Measurements from ENCODE around the gene RPL4. TPM values are rescaled to one million over a fixed set of nuclear protein-coding genes. Genes with fewer than 3 reads are reported as not detected.
"Not testable (repeated sequence)": the region's sequence is repeated elsewhere in the genome, so short reads cannot be mapped to it uniquely, and the experiment has no call there.

Gene RPL4
- total RNA-seq, 1 donor from 2014 or later = 7,725 TPM

DNA sequence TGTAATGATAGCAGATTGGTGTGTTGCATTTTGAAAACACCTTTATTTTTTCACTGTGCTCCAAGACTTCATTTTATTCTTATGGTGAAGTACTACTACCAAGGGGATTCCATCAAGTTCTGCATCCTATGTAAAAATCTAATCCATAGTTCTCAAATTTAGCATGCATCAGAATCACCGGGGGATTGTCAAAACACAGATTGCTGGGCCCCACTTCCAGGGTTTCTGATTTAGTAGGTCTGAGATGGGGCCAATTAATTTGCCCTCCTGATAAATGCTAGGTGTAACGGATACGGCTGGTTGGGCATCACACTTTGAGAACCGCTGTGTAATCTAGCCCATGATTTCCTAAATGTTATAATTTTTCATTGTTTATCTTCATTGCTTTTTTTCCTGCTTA lies 1.2 kb upstream of the RPL4 start:
- Histone ChIP-seq H3K4me3 (peak overlapping the region; percentile 87), H3K27me3 (no peaks in the 10 kb centered on the region), H3F3A (ENCODE audit: low read depth) (peaks cover 43% of the 10 kb centered on the region), H3K79me2 (ENCODE audit: low read depth) (peaks cover 85% of the 10 kb centered on the region), H3K36me3 (peaks cover 13% of the 10 kb centered on the region), H3K9me3 (ENCODE audit: low read depth) (no peaks in the 10 kb centered on the region), H3K9ac (peak overlapping the region; percentile 96), H3K27ac (no peak overlapping the region), H3K4me2 (peak overlapping the region; percentile 97), H4K20me1 (ENCODE audit: low read depth) (peaks cover 38% of the 10 kb centered on the region), H3K4me1 (peaks cover 17% of the 10 kb centered on the region), H2AFZ (replicated peaks) (peak overlapping the region; percentile 99)
- Mint-ChIP-seq H3K9me3 (no peaks in the 10 kb centered on the region), H3K4me3 (peak overlapping the region; percentile 100), H3K27ac (peak overlapping the region; percentile 57), H3K4me1 (peaks cover 26% of the 10 kb centered on the region), H3K36me3 (peaks cover 17% of the 10 kb centered on the region), H3K27me3 (ENCODE audit: insufficient read depth, low read depth) (peaks cover 2% of the 10 kb centered on the region)
- TF ChIP-seq EZH2phosphoT487 (IDR thresholded peaks at IDR 0.05) (no peak), EZH2 (IDR thresholded peaks at IDR 0.05) (no peak)
- TF ChIP-seq, protein P1, sequence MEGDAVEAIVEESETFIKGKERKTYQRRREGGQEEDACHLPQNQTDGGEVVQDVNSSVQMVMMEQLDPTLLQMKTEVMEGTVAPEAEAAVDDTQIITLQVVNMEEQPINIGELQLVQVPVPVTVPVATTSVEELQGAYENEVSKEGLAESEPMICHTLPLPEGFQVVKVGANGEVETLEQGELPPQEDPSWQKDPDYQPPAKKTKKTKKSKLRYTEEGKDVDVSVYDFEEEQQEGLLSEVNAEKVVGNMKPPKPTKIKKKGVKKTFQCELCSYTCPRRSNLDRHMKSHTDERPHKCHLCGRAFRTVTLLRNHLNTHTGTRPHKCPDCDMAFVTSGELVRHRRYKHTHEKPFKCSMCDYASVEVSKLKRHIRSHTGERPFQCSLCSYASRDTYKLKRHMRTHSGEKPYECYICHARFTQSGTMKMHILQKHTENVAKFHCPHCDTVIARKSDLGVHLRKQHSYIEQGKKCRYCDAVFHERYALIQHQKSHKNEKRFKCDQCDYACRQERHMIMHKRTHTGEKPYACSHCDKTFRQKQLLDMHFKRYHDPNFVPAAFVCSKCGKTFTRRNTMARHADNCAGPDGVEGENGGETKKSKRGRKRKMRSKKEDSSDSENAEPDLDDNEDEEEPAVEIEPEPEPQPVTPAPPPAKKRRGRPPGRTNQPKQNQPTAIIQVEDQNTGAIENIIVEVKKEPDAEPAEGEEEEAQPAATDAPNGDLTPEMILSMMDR (IDR thresholded peaks at IDR 0.05) = no peak
- DNase-seq (ENCODE audit: low spot score) = no peak

DNA sequence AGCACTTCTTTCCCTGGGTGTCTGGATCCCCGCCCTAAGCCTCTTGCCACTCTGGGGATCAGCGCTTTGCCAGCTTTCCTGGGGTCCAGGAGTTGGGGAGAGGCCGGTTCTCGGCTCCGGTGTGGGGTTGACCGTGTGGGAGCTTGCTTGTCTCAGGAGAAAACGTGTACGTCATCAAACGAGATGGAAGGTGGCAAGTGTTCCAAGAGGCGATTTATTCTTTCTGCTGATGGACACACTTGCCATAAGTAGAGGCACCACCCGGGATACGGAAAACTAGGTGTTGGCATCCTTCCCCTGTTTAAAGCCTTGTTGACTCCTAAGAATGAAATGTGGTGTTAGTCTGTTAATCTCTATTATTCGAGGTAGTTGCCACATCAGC lies 766 bp upstream of the RPL4 start:
- peak overlapping the region; percentile 100 for H3K4me3 Mint-ChIP-seq
- peak overlapping the region; percentile 99 for H3K27ac Mint-ChIP-seq
- peak; percentile 61 for DNase-seq (ENCODE audit: low spot score)
- peaks cover 2% of the 10 kb centered on the region for H3K27me3 Mint-ChIP-seq (ENCODE audit: insufficient read depth, low read depth)
- H2AFZ ChIP-seq (replicated peaks) = peak overlapping the region; percentile 99
- peak overlapping the region; percentile 93 for H3K27ac ChIP-seq
- no peaks in the 10 kb centered on the region for H3K9me3 ChIP-seq (ENCODE audit: low read depth)
- peaks cover 89% of the 10 kb centered on the region for H3K79me2 ChIP-seq (ENCODE audit: low read depth)
- H3K36me3 Mint-ChIP-seq = peaks cover 17% of the 10 kb centered on the region
- H3K36me3 ChIP-seq = peaks cover 14% of the 10 kb centered on the region
- peaks cover 26% of the 10 kb centered on the region for H3K4me1 Mint-ChIP-seq
- H3K9me3 Mint-ChIP-seq = no peaks in the 10 kb centered on the region
- H3K4me3 ChIP-seq = peak overlapping the region; percentile 87
- no peaks in the 10 kb centered on the region for H3K27me3 ChIP-seq
- peaks cover 42% of the 10 kb centered on the region for H4K20me1 ChIP-seq (ENCODE audit: low read depth)
- no peak for TF ChIP-seq EZH2phosphoT487 (IDR thresholded peaks at IDR 0.05)
- TF ChIP-seq EZH2 (IDR thresholded peaks at IDR 0.05) = no peak
- TF ChIP-seq, protein P1 (IDR thresholded peaks at IDR 0.05) = no peak
- peak overlapping the region; percentile 96 for H3K9ac ChIP-seq
- H3K4me1 ChIP-seq = peaks cover 17% of the 10 kb centered on the region
- peak overlapping the region; percentile 97 for H3K4me2 ChIP-seq
- H3F3A ChIP-seq (ENCODE audit: low read depth) = peaks cover 47% of the 10 kb centered on the region

DNA sequence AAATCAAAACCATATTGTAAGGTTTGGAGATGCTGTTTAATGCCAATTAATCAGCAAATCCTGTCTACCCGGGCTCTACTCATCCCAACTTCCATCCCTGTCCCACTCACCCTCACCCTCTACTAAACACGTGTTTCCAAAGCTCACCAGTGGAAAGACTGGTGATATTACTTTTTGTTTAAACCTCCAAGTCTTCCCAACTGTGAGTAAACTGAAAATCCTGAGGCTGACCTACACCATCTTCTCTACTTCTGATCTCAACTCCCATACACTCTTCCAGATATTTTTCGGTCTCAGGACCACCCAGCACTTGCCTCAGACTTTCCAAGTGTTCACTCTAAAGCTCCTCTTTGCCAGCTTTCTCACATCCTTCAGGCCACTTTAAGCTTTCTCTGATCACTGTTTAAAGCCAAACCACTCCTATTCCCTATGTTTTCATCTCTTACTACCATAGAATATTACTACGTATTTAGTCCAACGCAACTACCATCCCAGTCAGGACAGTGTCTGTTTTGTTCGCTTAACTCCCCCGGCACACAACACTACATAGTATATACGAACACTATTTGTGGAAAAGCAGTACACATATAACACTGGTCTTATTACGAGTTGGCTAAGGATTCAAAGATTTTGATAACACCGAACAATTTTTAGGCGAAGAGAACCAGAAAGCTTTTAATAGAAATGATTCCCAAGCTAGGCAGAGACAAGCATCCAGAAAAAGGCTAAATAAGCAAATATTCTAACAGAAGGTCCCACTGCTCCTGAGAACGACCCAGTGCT lies 684 bp downstream of the RPL4 start:
- Mint-ChIP-seq H3K27me3 (ENCODE audit: insufficient read depth, low read depth) (peaks cover 2% of the 10 kb centered on the region), H3K36me3 (peaks cover 26% of the 10 kb centered on the region), H3K27ac (peak overlapping the region; percentile 99), H3K9me3 (no peaks in the 10 kb centered on the region), H3K4me3 (peak overlapping the region; percentile 100), H3K4me1 (peaks cover 27% of the 10 kb centered on the region)
- Histone ChIP-seq H2AFZ (replicated peaks) (peak overlapping the region; percentile 99), H3K4me1 (peaks cover 17% of the 10 kb centered on the region), H3K79me2 (ENCODE audit: low read depth) (peaks cover 85% of the 10 kb centered on the region), H4K20me1 (ENCODE audit: low read depth) (peaks cover 52% of the 10 kb centered on the region), H3K27me3 (no peaks in the 10 kb centered on the region), H3K9ac (peak overlapping the region; percentile 96), H3K4me2 (peak overlapping the region; percentile 97), H3K4me3 (peak overlapping the region; percentile 87), H3K9me3 (ENCODE audit: low read depth) (no peaks in the 10 kb centered on the region), H3F3A (ENCODE audit: low read depth) (peaks cover 61% of the 10 kb centered on the region), H3K27ac (no peak overlapping the region), H3K36me3 (peaks cover 18% of the 10 kb centered on the region)
- DNase-seq (ENCODE audit: low spot score) = no peak
- TF ChIP-seq EZH2 (IDR thresholded peaks at IDR 0.05) = no peak
- TF ChIP-seq EZH2phosphoT487 (IDR thresholded peaks at IDR 0.05) = no peak
- TF ChIP-seq, protein P1 (IDR thresholded peaks at IDR 0.05) = no peak

DNA sequence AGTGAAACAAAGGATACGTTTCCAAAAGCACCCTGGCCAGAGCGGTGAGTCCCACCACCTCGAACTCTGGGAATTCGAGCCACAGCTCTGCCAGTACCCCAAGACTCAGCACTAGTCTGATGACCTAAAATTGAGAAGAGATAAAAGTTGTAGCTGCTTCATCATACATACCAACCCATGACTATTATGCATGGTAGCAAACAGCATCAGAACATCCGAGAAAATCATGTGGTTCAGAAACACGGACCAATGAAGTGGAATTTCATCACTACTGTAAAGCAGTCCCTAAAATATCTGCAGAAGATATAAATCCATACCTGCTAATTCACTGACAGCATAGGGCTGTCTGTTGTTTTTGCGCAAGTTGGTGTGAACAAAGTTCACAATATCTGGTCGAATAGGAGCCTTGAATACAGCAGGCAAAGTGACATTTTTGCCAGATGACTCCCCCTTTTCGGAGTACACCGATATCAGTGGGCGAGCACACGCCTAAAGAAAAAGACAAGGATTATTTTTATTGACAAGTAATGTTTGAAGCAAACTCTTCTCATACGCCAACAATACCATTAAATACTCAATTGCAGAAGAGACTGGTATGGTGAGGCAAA lies 1.5 kb downstream of the RPL4 start:
- Histone ChIP-seq H3K79me2 (ENCODE audit: low read depth) (peaks cover 77% of the 10 kb centered on the region), H4K20me1 (ENCODE audit: low read depth) (peaks cover 60% of the 10 kb centered on the region), H3K36me3 (peaks cover 18% of the 10 kb centered on the region), H3K4me1 (peaks cover 17% of the 10 kb centered on the region), H3K9ac (peak overlapping the region; percentile 96), H3K4me3 (peak overlapping the region; percentile 87), H3F3A (ENCODE audit: low read depth) (peaks cover 70% of the 10 kb centered on the region), H3K4me2 (peak overlapping the region; percentile 97)
- peaks cover 27% of the 10 kb centered on the region for H3K36me3 Mint-ChIP-seq
- H2AFZ ChIP-seq (replicated peaks); H3K27me3 ChIP-seq; H3K27ac ChIP-seq; H3K27ac Mint-ChIP-seq; DNase-seq (ENCODE audit: low spot score); H3K9me3 ChIP-seq (ENCODE audit: low read depth); H3K27me3 Mint-ChIP-seq (ENCODE audit: insufficient read depth, low read depth); H3K9me3 Mint-ChIP-seq: not testable (repeated sequence)
- H3K4me1 Mint-ChIP-seq = peaks cover 29% of the 10 kb centered on the region
- peak overlapping the region; percentile 100 for H3K4me3 Mint-ChIP-seq
